Stimulated activated CD8-positive, alpha-beta memory T cell treated with anti-CD3 and anti-CD28 coated beads, Interleukin-4, amount 100 ng/mL, for 4 hours (primary cell): Measurements from ENCODE around the gene PNO1.
"Not testable (repeated sequence)": the region's sequence is repeated elsewhere in the genome, so short reads cannot be mapped to it uniquely, and the experiment has no call there.

Source experiments
- DNase-seq, 2 donors: peaks; one replicate each; pipeline ENCODE4 v3.0.0-alpha.2; 2020; ENCODE audit warnings: low read depth in 2 of 2, low spot score in 1 of 2

PNO1 gene

GRCh38 chr2:68157402-68158133 lies at the start of gene PNO1:
Gene PNO1 (plus strand): TSS chr2:68157888. CDS start chr2:68157935, 47 bp downstream.
- DNase-seq, result peak; percentile 92 to 96

- no peak for DNase-seq
Observed at GRCh38 chr2:68108120-68108519, 49.6 kb upstream of the PNO1 start.

GRCh38 chr2:68110102-68110501 lies 47.6 kb upstream of the PNO1 start:
- DNase-seq, result no peak

GRCh38 chr2:68115965-68116364 lies 41.7 kb upstream of the PNO1 start:
- no peak for DNase-seq

GRCh38 chr2:68117922-68118321 lies 39.8 kb upstream of the PNO1 start:
- not testable (repeated sequence) for DNase-seq

GRCh38 chr2:68118816-68119215 lies 38.9 kb upstream of the PNO1 start:
- DNase-seq, result no peak

GRCh38 chr2:68119504-68119903 lies 38.2 kb upstream of the PNO1 start:
- no peak for DNase-seq

- DNase-seq, result peak; percentile 45 to 75
Observed at GRCh38 chr2:68121873-68122679, 35.6 kb upstream of the PNO1 start.

- no peak for DNase-seq
Observed at GRCh38 chr2:68122680-68122964, 35.1 kb upstream of the PNO1 start.

- DNase-seq, result no peak
Observed at GRCh38 chr2:68124321-68124720, 33.4 kb upstream of the PNO1 start.

GRCh38 chr2:68125821-68126220 lies 31.9 kb upstream of the PNO1 start:
- no peak for DNase-seq

- DNase-seq, result no peak
Observed at GRCh38 chr2:68126561-68126960, 31.1 kb upstream of the PNO1 start.

- no peak for DNase-seq
Observed at GRCh38 chr2:68127358-68128242, 30.1 kb upstream of the PNO1 start.

- DNase-seq, result no peak
Observed at GRCh38 chr2:68134120-68134519, 23.6 kb upstream of the PNO1 start.

GRCh38 chr2:68134554-68134953 lies 23.1 kb upstream of the PNO1 start:
- DNase-seq, result no peak

- DNase-seq, result no peak
Observed at GRCh38 chr2:68135448-68136320, 22.0 kb upstream of the PNO1 start.

- DNase-seq, result no peak
Observed at GRCh38 chr2:68141875-68142274, 15.8 kb upstream of the PNO1 start.

- no peak for DNase-seq
Observed at GRCh38 chr2:68151037-68151436, 6.7 kb upstream of the PNO1 start.

- DNase-seq, result no peak
Observed at GRCh38 chr2:68152681-68153347, 4.9 kb upstream of the PNO1 start.

GRCh38 chr2:68155618-68156017 lies 2.1 kb upstream of the PNO1 start:
- no peak for DNase-seq
